HepG2 (cell line): ENCODE measurements around the gene STRN3. TPM values are rescaled to one million over a fixed set of nuclear protein-coding genes. Genes with fewer than 3 reads are reported as not detected.
"Not testable (repeated sequence)": the region's sequence is repeated elsewhere in the genome, so short reads cannot be mapped to it uniquely, and the experiment has no call there.

Experiments used
- ATAC-seq: fragments of 200-7000 bp; cut with Tn5 transposase; 3 replicates; pipeline ENCODE4 v1.9.1; 2020; ENCODE audit warnings: mild to moderate bottlenecking, moderate library complexity
- BruUV-seq: library from RNA; stranded (reverse); fragments of 400-500 nt; replicated peaks from 2 replicates; lab custom pipeline; 2021; lab: Mats Ljungman, UMichigan
- CTCF ChIA-PET: fragments of 300-600 bp; formaldehyde crosslinking; extraction: SDS; loops from one replicate; lab custom pipeline; 2021; ENCODE audit warnings: low total read pairs, inconsistent platforms, low intra/inter-chr PET ratio; lab: Yijun Ruan, JAX
- POLR2A ChIA-PET: fragments of 350-600 bp; sonication (Branson Sonifier 250); formaldehyde crosslinking; loops from one replicate; lab custom pipeline; 2020; ENCODE audit warnings: antibody characterized with exemption, inconsistent platforms; lab: Yijun Ruan, JAX
- DNase-seq: peaks from one replicate; pipeline ENCODE4 v3.0.0-alpha.2; 2015; ENCODE audit warnings: low spot score
- FAIRE-seq: peaks from 3 replicates; lab custom pipeline; 2011; peaks lifted over from hg19 to GRCh38; lab: Jason Lieb, UNC
- H2AFZ ChIP-seq: one replicate; pipeline ENCODE4 v1.6.1; 2011; ENCODE audit warnings: low read length, inconsistent platforms
- H3K27ac ChIP-seq: fragments of 300-600 bp; 3 replicates; pipeline ENCODE4 v1.8.0; 2011; ENCODE audit warnings: mixed run types, mild to moderate bottlenecking, mixed read lengths, low read length, inconsistent platforms; ENCODE audit not compliant: insufficient read depth; ENCODE audit errors: extremely low read length
- H3K27me3 ChIP-seq, 2 experiments: fragments of 200-600 bp in 1 of 2; 2 replicates in 1 of 2; 3 replicates in 1 of 2; pipeline versions ENCODE4 v1.6.0 to v1.8.0; 2011; ENCODE audit warnings: low read length in 2 of 2, mild to moderate bottlenecking in 2 of 2, moderate library complexity in 2 of 2, inconsistent platforms in 1 of 2; ENCODE audit not compliant: insufficient read depth in 2 of 2, control insufficient read depth in 1 of 2
- H3K36me3 ChIP-seq, 2 experiments: fragments of 200-600 bp in 1 of 2; replicated peaks in 1 of 2; 2 replicates in 1 of 2; 3 replicates in 1 of 2; pipeline versions ENCODE4 v1.5.1 to v1.8.0; 2011; ENCODE audit warnings: low read length in 2 of 2, inconsistent platforms in 1 of 2; ENCODE audit not compliant: insufficient read depth in 2 of 2, control insufficient read depth in 1 of 2
- H3K4me1 ChIP-seq: 2 replicates; pipeline ENCODE4 v1.5.1; 2012; ENCODE audit warnings: low read length, inconsistent platforms; ENCODE audit not compliant: insufficient read depth
- H3K4me2 ChIP-seq: 2 replicates; pipeline ENCODE4 v1.6.0; 2011; ENCODE audit warnings: low read depth, low read length, inconsistent platforms
- H3K4me3 ChIP-seq, 3 experiments: fragments of 200-600 bp in 1 of 3; sonication (generic), shearing (Covaris generic) in 1 of 3; replicated peaks in 1 of 3; 2 replicates each; pipeline ENCODE4 v1.5.1; 2011 to 2016; ENCODE audit warnings: low read length in 3 of 3, inconsistent platforms in 2 of 3, low read depth in 2 of 3, mild to moderate bottlenecking in 2 of 3, control low read depth in 1 of 3, mixed read lengths in 1 of 3; ENCODE audit not compliant: insufficient read depth in 1 of 3
- H3K79me2 ChIP-seq: one replicate; pipeline ENCODE4 v1.6.1; 2011; ENCODE audit warnings: low read length, inconsistent platforms; ENCODE audit not compliant: insufficient read depth
- H3K9ac ChIP-seq: 2 replicates; pipeline ENCODE4 v1.6.0; 2011; ENCODE audit warnings: mild to moderate bottlenecking, low read depth, low read length, inconsistent platforms; ENCODE audit not compliant: insufficient read depth
- H3K9me3 ChIP-seq: 2 replicates; pipeline ENCODE4 v1.5.1; 2012; ENCODE audit warnings: mild to moderate bottlenecking, low read length
- H4K20me1 ChIP-seq: 2 replicates; pipeline ENCODE4 v1.6.0; 2011; ENCODE audit warnings: inconsistent platforms, mild to moderate bottlenecking, low read length, moderate library complexity; ENCODE audit not compliant: insufficient read depth
- FOXC1 ChIP-seq: sonication (generic); formaldehyde crosslinking; IDR thresholded peaks from 2 replicates; pipeline ENCODE4 v1.8.0; 2022; ENCODE audit warnings: mild to moderate bottlenecking, missing genetic modification reagents, borderline replicate concordance
- FOXK2 ChIP-seq: fragments of 450-650 bp; IDR thresholded peaks from 2 replicates; pipeline ENCODE4 v1.6.1; 2016
- GATAD1 ChIP-seq: IDR thresholded peaks from 2 replicates; pipeline ENCODE4 v1.6.1; 2016; ENCODE audit warnings: missing genetic modification reagents, missing compliant biosample characterization
- HNRNPK ChIP-seq: fragments of 200-400 bp; formaldehyde crosslinking; IDR thresholded peaks from 2 replicates; pipeline ENCODE4 v1.6.1; 2018; ENCODE audit warnings: low read length, low read depth, moderate library complexity, mild to moderate bottlenecking; ENCODE audit not compliant: poor library complexity, severe bottlenecking
- POGZ ChIP-seq: sonication (generic); formaldehyde crosslinking; IDR thresholded peaks from 2 replicates; pipeline ENCODE4 v1.4.0; 2020; ENCODE audit warnings: mild to moderate bottlenecking, missing genetic modification reagents
- RBM22 ChIP-seq: fragments of 200-400 bp; formaldehyde crosslinking; optimal IDR thresholded peaks from 2 replicates; pipeline ENCODE3; 2017; ENCODE audit warnings: mild to moderate bottlenecking, low read length, moderate library complexity
- ZC3H13 ChIP-seq: sonication (generic); formaldehyde crosslinking; IDR thresholded peaks from 2 replicates; pipeline ENCODE4 v1.8.1; 2023; ENCODE audit warnings: mild to moderate bottlenecking, missing genetic modification reagents, moderate library complexity
- ZMYM4 ChIP-seq: sonication (generic); formaldehyde crosslinking; IDR thresholded peaks from 2 replicates; pipeline ENCODE4 v1.8.1; 2023; ENCODE audit warnings: mild to moderate bottlenecking, missing genetic modification reagents
- ZNF20 ChIP-seq: sonication (generic); formaldehyde crosslinking; IDR thresholded peaks from 2 replicates; pipeline ENCODE4 v1.4.0; 2020; ENCODE audit warnings: mild to moderate bottlenecking, moderate library complexity, missing genetic modification reagents
- ZNF282 ChIP-seq: fragments of 450-650 bp; IDR thresholded peaks from 2 replicates; pipeline ENCODE4 v1.6.1; 2018; ENCODE audit not compliant: partially characterized antibody
- ZNF460 ChIP-seq: sonication (generic); formaldehyde crosslinking; IDR thresholded peaks from 2 replicates; pipeline ENCODE4 v1.5.1; 2020; ENCODE audit warnings: missing genetic modification reagents, mild to moderate bottlenecking, borderline replicate concordance
- ZNF776 ChIP-seq: sonication (generic); formaldehyde crosslinking; IDR thresholded peaks from 2 replicates; pipeline ENCODE4 v1.4.0; 2020; ENCODE audit warnings: mild to moderate bottlenecking, missing genetic modification reagents
- WGBS: methylation state at CpG from one replicate; pipeline ENCODE4 v1.1.6; 2017; ENCODE audit warnings: low lambda C conversion rate; 5-methylcytosine and 5-hydroxymethylcytosine counted together
- in situ Hi-C: cut with HindIII; loops from 2 replicates; pipeline ENCODE4 v1.10.0; 2017; ENCODE audit warnings: low pct_unique_long_range_greater_than_20kb; ENCODE audit not compliant: extremely low pct_ligation_motif_present
- intact Hi-C: fragments of 100-400 bp; cut with micrococcal nuclease; formaldehyde crosslinking; loops from one replicate; pipeline ENCODE4 v1.10.0; 2022; ENCODE audit not compliant: unreplicated experiment
- polyA plus RNA-seq, 8 experiments: library from polyadenylated mRNA; depleted of rRNA in 3 of 8; stranded (reverse) in 7 of 8; unstranded in 1 of 8; fragments of >200 nt; fragmentation: Illumina TruSeq in 4 of 8; extraction: Trizol in 4 of 8; gene quantifications; 2 replicates each; pipeline versions ENCODE4 v1.2.1 to v1.2.3, GENCODE V29; 2011 to 2016; ENCODE audit warnings: low read depth in 4 of 8, missing spikeins in 1 of 8, mixed read lengths in 1 of 8; ENCODE audit not compliant: insufficient read depth in 1 of 8
- total RNA-seq, 5 experiments: library from RNA; depleted of rRNA; stranded (reverse); fragments of >200 nt; fragmentation: Illumina TruSeq; extraction: Trizol; gene quantifications; 2 replicates each; pipeline ENCODE4 v1.2.3, GENCODE V29; 2016; ENCODE audit warnings: low read depth in 1 of 5
- TF ChIP-seq, protein P1 (sequence below): sonication (generic); formaldehyde crosslinking; IDR thresholded peaks from 2 replicates; pipeline ENCODE4 v1.5.1; 2020; ENCODE audit warnings: mild to moderate bottlenecking, missing genetic modification reagents
- TF ChIP-seq, protein P2 (sequence below): sonication (generic); formaldehyde crosslinking; IDR thresholded peaks from 2 replicates; pipeline ENCODE4 v1.5.0; 2020; ENCODE audit warnings: missing genetic modification reagents

Gene STRN3
- total and polyA plus RNA-seq, 2 of the 13 experiments (the other 11 are each of a cell fraction or from before 2014, with no cell fraction given), result 49.4 to 123 TPM

DNA sequence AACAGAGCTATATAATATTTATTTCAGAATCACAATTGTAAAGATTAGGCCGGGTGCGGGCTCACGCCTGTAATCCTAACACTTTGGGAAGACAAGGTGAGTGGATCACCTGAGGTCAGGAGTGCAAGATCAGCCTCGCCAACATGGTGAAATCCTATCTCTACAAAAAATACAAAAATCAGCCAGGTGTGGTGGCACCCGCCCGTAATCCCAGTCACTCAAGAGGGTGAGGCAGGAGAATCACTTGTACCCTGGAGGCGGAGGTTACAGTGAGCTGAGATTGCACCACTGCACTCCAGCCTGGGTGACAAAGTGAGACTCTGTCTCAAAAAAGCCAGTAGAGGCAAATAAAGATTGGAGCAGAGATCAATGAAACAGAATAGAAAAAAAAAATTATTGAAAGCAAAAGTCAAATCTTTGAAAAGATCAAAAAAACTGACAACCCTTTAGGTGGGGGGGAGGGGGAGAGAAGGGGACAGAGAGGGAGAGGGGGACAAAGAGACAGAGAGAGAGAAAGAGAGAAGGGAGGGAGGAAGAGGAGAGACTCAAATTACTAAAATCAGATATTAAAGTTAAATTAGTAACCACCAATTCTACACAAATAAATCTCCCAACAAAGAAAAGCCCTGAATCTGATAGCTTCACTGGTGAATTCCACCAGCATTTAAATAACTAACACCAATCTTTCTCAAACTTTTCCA lies 53.1 kb downstream of the STRN3 start (continued):
- TF ChIP-seq, protein P1, sequence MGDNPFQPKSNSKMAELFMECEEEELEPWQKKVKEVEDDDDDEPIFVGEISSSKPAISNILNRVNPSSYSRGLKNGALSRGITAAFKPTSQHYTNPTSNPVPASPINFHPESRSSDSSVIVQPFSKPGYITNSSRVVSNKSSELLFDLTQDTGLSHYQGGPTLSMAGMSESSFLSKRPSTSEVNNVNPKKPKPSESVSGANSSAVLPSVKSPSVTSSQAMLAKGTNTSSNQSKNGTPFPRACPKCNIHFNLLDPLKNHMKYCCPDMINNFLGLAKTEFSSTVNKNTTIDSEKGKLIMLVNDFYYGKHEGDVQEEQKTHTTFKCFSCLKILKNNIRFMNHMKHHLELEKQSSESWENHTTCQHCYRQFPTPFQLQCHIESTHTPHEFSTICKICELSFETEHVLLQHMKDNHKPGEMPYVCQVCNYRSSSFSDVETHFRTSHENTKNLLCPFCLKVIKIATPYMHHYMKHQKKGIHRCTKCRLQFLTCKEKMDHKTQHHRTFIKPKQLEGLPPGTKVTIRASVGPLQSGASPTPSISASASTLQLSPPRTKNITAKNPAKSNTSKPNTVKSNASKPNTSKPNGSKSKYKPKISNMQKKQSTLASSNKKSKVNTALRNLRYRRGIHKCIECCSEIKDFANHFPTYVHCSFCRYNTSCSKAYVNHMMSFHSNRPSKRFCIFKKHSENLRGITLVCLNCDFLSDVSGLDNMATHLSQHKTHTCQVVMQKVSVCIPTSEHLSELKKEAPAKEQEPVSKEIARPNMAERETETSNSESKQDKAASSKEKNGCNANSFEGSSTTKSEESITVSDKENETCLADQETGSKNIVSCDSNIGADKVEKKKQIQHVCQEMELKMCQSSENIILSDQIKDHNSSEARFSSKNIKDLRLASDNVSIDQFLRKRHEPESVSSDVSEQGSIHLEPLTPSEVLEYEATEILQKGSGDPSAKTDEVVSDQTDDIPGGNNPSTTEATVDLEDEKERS, result peak; percentile 25; the same call in 1 of the 2 replicates
- TF ChIP-seq HNRNPK (peak; percentile 73), GATAD1 (CRISPR knock-in tag) (no peak)

DNA sequence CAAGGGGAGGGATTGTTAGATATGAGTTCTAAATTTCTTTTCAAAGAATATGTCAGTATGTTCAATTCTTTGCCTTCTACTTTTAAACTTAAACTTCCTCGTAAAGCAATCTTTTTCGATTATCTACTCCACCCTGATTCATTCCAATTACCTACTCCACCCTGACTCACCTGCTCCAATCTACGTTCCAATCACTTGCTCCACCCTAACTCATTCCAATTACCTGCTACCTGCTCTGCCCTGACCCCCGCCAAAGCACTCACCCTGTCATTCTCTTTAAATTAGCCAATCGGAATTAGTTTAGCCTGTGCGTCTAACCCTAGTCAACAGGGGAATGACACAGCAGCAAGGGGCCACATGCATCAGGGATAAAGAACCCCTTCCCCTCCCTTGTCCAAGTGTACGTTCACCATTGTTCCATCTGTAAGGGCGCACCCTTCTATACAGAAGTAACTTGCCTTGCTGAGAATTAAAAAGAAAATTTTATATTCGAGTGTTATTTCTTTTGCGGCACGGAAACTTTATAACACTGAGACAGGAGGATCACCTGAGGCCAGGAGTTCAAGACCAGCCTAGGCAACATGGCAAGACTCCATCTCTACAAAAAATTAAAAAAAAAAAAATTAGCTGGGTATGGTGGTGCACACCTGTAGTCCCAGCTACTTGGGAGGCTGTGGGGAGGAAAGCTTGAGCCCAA lies 54.0 kb downstream of the STRN3 start:
- Histone ChIP-seq H3K4me1 (peaks cover 79% of the 10 kb centered on the region), H3K79me2 (peaks cover 99% of the 10 kb centered on the region), H4K20me1 (peaks cover 84% of the 10 kb centered on the region)
- peak; percentile 48 for TF ChIP-seq POGZ (CRISPR knock-in tag)
- peak; percentile 86; the same call in 1 of the 2 replicates for TF ChIP-seq ZNF20 (CRISPR knock-in tag)
- TF ChIP-seq FOXK2, result 0 out of 2 replicates have a peak, but pooled peaks have one; percentile 27
- peak; percentile 36 for TF ChIP-seq HNRNPK
- TF ChIP-seq FOXC1 (CRISPR knock-in tag), result peak; percentile 55; the same call in 1 of the 2 replicates
- peak; percentile 86; the same call in 1 of the 2 replicates for TF ChIP-seq ZNF460 (CRISPR knock-in tag)
- TF ChIP-seq ZNF776 (CRISPR knock-in tag), result peak; percentile 31; the same call in 1 of the 2 replicates
- TF ChIP-seq, protein P2, sequence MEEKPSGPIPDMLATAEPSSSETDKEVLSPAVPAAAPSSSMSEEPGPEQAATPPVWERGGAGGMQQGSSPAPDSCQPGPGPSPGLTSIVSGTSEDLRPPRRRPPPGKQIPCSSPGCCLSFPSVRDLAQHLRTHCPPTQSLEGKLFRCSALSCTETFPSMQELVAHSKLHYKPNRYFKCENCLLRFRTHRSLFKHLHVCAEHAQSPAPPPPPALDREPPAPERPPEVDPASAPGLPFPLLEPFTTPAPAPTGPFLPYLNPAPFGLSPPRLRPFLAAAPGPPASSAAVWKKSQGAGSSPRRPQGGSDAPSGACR (CRISPR knock-in tag), result 0 out of 2 replicates have a peak, but pooled peaks have one; percentile 60
- TF ChIP-seq ZMYM4 (CRISPR knock-in tag), result peak; percentile 43; the same call in 1 of the 2 replicates
- peak; percentile 69 for TF ChIP-seq RBM22
- TF ChIP-seq ZC3H13 (CRISPR knock-in tag), result 0 out of 2 replicates have a peak, but pooled peaks have one; percentile 24
- TF ChIP-seq ZNF282, result peak; percentile 29
- BruUV-seq, intact Hi-C loops, H3K4me3 ChIP-seq, H3K9me3 ChIP-seq, ATAC-seq, CTCF ChIA-PET, H3K27ac ChIP-seq, H3K9ac ChIP-seq, H2AFZ ChIP-seq, in situ Hi-C loops, H3K36me3 ChIP-seq, H3K27me3 ChIP-seq, POLR2A ChIA-PET, FAIRE-seq, H3K4me2 ChIP-seq, DNase-seq: not testable (repeated sequence)
- 98% methylated on average over 11 of the region's 11 CpGs for WGBS
